Mammary epithelial cell (primary cell): ENCODE data around the gene IQSEC1.

Experiments used
- CTCF ChIP-seq, 2 donors: IDR thresholded peaks in 1 of 2; conservative IDR thresholded peaks in 1 of 2; 2 replicates each; pipeline ENCODE4 v1.5.1; 2011 to 2012; ENCODE audit warnings: inconsistent platforms in 2 of 2, low read length in 2 of 2, mild to moderate bottlenecking in 2 of 2, control low read depth in 1 of 2, low read depth in 1 of 2; ENCODE audit not compliant: insufficient read depth in 1 of 2; ENCODE audit errors: extremely low read depth in 1 of 2
- EZH2 ChIP-seq: IDR thresholded peaks from 2 replicates; pipeline ENCODE4 v1.6.1; 2012; ENCODE audit warnings: low read length, inconsistent platforms, borderline replicate concordance

GRCh38 chr3:12926660-12927059, 146.6 kb downstream of the IQSEC1 start:
- TF ChIP-seq EZH2: no peak
- TF ChIP-seq CTCF (conservative IDR thresholded peaks at IDR 0.05 in 1 of 2, IDR thresholded peaks at IDR 0.05 in 1 of 2; ENCODE audit: extremely low read depth in 1 of 2, insufficient read depth in 1 of 2, low read depth in 1 of 2, low read length in 2 of 2): no peak
